H7 (cell line): ENCODE measurements around the gene CCDC127. TPM values are rescaled to one million over a fixed set of nuclear protein-coding genes. Genes with fewer than 3 reads are reported as not detected.
A peak's percentile ranks its signal among the peaks of the same experiment; 100 is the strongest.
"Not testable (repeated sequence)": the region's sequence is repeated elsewhere in the genome, so short reads cannot be mapped to it uniquely, and the experiment has no call there.

ENCODE experiments used
- DNase-seq: peaks from one replicate; pipeline ENCODE4 v3.0.0; 2012
- H3K27me3 ChIP-seq: 2 replicates; pipeline ENCODE4 v1.6.0; 2011; ENCODE audit warnings: mild to moderate bottlenecking, low read length; ENCODE audit not compliant: control insufficient read depth, insufficient read depth
- H3K36me3 ChIP-seq: replicated peaks from 2 replicates; pipeline ENCODE4 v1.5.1; 2011; ENCODE audit warnings: low read length; ENCODE audit not compliant: control insufficient read depth, insufficient read depth
- H3K4me3 ChIP-seq: 2 replicates; pipeline ENCODE4 v1.5.1; 2011; ENCODE audit warnings: low read depth, mild to moderate bottlenecking, control low read depth, low read length, moderate library complexity; ENCODE audit not compliant: insufficient read depth
- total RNA-seq: library from RNA; depleted of rRNA; stranded (reverse); fragments of >200 nt; shearing (Covaris generic); gene quantifications from 2 replicates; pipeline ENCODE4 v1.2.3, GENCODE V29; 2014; rRNA removed

Gene CCDC127, protein sequence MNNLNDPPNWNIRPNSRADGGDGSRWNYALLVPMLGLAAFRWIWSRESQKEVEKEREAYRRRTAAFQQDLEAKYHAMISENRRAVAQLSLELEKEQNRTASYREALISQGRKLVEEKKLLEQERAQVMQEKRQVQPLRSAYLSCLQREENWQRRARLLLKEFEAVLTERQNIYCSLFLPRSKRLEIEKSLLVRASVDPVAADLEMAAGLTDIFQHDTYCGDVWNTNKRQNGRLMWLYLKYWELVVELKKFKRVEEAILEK
- 3.3 and 4.4 TPM in 2 replicates for total RNA-seq

- not testable (repeated sequence) for H3K36me3 ChIP-seq, H3K27me3 ChIP-seq
- H3K4me3 ChIP-seq: peak within 1 kb of the TSS; percentile 94
- peak; percentile 100 for DNase-seq
Measured at GRCh38 chr5:217494-218456, at the start of gene CCDC127, which contains the start of gene SDHA. Gene CCDC127 (minus strand): TSS chr5:218153. CDS start chr5:216849, 1,304 bp downstream. Gene SDHA (plus strand): TSS chr5:218320. CDS start chr5:218356, 36 bp downstream.

GRCh38 chr5:267716-268115 is 49.8 kb upstream of the CCDC127 start:
- Histone ChIP-seq H3K27me3 (no peaks in the 10 kb centered on the region), H3K4me3 (no peak overlapping the region), H3K36me3 (no peaks in the 10 kb centered on the region)
- no peak for DNase-seq

GRCh38 chr5:266311-267026 is 48.5 kb upstream of the CCDC127 start:
- not testable (repeated sequence) for DNase-seq, H3K36me3 ChIP-seq, H3K27me3 ChIP-seq, H3K4me3 ChIP-seq

- no peak for DNase-seq
- Histone ChIP-seq H3K36me3 (no peaks in the 10 kb centered on the region), H3K4me3 (no peak overlapping the region), H3K27me3 (no peaks in the 10 kb centered on the region)
Measured at GRCh38 chr5:264338-264737, 46.4 kb upstream of the CCDC127 start.

DNA sequence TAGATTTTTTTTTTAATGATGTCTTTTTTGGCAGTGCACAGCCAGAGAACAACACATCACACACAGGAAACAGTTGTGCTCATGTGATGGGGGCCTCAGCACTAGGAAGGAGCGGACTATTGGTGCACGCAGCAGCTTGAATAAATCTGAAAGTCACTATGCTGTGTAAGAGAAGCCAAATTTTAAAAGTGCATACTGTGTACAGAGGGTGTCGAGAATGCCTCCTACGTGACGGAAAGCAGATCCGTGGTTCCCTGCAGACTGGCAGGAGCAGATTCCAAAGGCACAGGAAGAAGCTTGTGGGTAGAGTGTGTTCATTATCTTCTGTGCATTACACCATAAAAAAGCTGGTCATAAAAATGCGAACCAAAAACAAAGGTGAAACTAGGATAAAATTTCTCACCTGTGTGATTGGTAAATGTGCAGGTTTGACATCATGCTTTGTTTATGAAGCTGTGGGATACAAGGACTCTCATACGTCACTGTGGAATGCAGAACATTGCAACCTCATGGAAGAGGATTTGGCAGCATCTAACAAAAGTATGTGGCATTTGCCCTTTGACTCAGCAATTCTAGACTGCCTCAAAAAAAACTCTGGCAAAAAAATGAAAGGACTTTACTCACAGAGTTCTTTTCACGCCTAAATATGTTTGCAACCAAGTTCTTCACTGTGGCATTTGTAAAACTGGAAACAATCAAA is 45.5 kb upstream of the CCDC127 start:
- not testable (repeated sequence) for H3K27me3 ChIP-seq, H3K36me3 ChIP-seq, H3K4me3 ChIP-seq, DNase-seq

GRCh38 chr5:257148-257547 is 39.2 kb upstream of the CCDC127 start:
- DNase-seq: no peak
- no peak overlapping the region for H3K4me3 ChIP-seq
- H3K27me3 ChIP-seq: no peaks in the 10 kb centered on the region
- peaks cover 10% of the 10 kb centered on the region for H3K36me3 ChIP-seq

DNA sequence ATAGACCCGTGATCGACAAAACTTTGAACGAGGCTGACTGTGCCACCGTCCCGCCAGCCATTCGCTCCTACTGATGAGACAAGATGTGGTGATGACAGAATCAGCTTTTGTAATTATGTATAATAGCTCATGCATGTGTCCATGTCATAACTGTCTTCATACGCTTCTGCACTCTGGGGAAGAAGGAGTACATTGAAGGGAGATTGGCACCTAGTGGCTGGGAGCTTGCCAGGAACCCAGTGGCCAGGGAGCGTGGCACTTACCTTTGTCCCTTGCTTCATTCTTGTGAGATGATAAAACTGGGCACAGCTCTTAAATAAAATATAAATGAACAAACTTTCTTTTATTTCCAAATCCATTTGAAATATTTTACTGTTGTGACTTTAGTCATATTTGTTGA is 38.4 kb upstream of the CCDC127 start:
- H3K4me3 ChIP-seq, DNase-seq: not testable (repeated sequence)
- peaks cover 10% of the 10 kb centered on the region for H3K36me3 ChIP-seq

DNA sequence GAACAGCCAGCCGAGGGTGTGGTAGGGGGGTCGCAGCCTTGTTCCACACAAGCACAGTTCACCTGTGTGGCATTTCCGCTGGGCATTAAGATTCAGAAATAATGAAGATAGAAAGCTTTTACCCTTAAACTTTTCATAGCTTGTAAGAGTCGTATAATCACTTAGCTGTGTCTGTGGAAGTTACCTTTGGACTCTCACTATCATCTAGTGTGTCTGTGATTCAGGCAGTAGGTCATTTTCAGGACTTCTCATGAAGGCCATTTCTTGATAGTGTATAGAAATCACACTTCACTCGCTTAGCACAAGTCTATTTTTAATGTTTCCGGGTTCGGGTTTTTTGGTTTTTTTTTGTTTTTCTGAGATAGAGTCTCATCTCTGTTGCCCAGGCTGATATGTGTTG is 37.2 kb upstream of the CCDC127 start:
- peaks cover 10% of the 10 kb centered on the region for H3K36me3 ChIP-seq
- H3K27me3 ChIP-seq, DNase-seq, H3K4me3 ChIP-seq: not testable (repeated sequence)

More for the DNA sequence above, 38.4 kb upstream of the CCDC127 start:
- H3K27me3 ChIP-seq: not testable (repeated sequence)

GRCh38 chr5:254322-254721 is 36.4 kb upstream of the CCDC127 start:
- H3K36me3 ChIP-seq: peaks cover 12% of the 10 kb centered on the region
- H3K4me3 ChIP-seq, DNase-seq, H3K27me3 ChIP-seq: not testable (repeated sequence)

- H3K36me3 ChIP-seq: peaks cover 14% of the 10 kb centered on the region
- no peak for DNase-seq
- no peak overlapping the region for H3K4me3 ChIP-seq
- H3K27me3 ChIP-seq: no peaks in the 10 kb centered on the region
Measured at GRCh38 chr5:252546-252945, 34.6 kb upstream of the CCDC127 start.

DNA sequence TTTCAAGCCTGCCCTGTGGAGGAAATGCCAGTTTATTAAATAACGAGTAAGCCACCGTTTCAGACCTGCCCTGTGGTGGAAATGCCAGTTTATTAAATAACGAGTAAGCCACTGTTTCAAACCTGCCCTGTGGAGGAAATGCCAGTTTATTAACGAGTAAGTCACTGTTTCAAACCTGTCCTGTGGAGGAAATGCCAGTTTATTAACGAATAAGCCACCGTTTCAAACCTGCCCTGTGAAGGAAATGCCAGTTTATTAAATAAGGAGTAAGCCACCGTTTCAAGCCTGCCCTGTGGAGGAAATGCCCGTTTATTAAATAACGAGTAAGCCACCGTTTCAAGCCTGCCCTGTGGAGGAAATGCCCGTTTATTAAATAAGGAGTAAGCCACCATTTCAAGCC is 34.0 kb upstream of the CCDC127 start:
- not testable (repeated sequence) for H3K4me3 ChIP-seq, H3K27me3 ChIP-seq, DNase-seq
- H3K36me3 ChIP-seq: peaks cover 15% of the 10 kb centered on the region

- H3K4me3 ChIP-seq, DNase-seq, H3K27me3 ChIP-seq: not testable (repeated sequence)
- peaks cover 12% of the 10 kb centered on the region for H3K36me3 ChIP-seq
Measured at GRCh38 chr5:251538-251937, 33.6 kb upstream of the CCDC127 start.

DNA sequence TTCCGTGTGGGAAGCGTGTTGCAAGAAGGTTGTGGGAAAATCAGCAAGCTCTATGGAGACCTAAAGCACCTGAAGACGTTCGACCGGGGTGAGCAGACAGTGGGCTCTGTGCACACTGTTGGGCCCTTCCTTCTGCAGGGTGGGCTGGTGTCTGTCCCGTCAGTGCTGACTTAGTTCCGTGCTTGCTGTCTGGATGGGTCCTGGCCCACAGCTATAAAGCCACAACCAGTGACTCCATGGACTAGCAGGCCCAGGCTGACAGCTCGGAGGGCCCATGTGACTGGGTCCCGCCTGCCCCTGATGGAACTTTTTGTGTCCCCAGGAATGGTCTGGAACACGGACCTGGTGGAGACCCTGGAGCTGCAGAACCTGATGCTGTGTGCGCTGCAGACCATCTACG is 33.1 kb upstream of the CCDC127 start:
- DNase-seq, H3K27me3 ChIP-seq, H3K4me3 ChIP-seq: not testable (repeated sequence)
- peaks cover 12% of the 10 kb centered on the region for H3K36me3 ChIP-seq

DNA sequence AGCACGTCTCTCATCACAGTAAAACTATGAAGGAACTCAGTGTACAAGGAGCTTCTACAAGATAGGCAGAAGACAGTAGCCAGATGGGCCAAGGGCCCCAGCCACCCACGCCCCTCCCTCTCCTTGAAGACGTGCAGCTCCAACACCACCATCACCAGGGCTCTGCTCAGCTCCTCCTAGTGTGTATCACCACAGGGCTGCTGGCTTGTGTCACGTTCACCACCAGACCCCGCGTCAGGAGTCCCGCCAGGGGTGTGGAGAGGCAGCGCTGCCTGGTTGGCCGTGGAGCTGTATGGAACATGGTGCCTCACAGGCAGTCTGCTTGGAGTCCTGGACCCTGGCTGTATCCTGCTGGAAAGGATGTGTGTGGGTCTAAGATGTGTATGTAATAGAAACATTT is 32.4 kb upstream of the CCDC127 start:
- H3K36me3 ChIP-seq: peaks cover 12% of the 10 kb centered on the region
- not testable (repeated sequence) for H3K27me3 ChIP-seq, H3K4me3 ChIP-seq, DNase-seq
